ENCODE measurements around the gene TMUB1.

TMUB1 gene

GRCh38 chr7:151121380-151122170 is 38.3 kb upstream of the TMUB1 start:
- DNase-seq (ENCODE audit: low read depth, low spot score) = no peak

DNA sequence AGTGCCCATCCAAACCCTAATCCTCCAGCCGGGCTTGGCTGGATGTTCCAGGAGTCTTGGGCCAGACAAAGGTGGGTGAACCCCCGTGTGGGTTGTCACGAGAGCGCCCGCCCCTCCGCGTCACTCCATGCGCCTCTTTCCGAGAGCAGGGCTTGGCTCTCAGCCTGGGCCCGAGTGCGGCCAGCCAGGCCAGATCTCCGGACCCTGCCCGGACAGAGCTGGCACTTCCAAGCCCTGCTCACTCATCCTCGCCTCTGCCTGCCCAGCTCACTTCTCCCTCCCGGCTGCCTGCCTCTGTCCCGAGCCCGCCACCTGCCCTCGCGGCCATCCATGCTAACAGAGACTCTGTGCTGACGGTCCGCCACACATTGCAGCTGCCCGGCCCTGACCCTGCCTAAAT is 37.6 kb upstream of the TMUB1 start:
- DNase-seq (ENCODE audit: low read depth, low spot score) = no peak

GRCh38 chr7:151119902-151120301 is 36.6 kb upstream of the TMUB1 start:
- no peak for DNase-seq (ENCODE audit: low read depth, low spot score)

DNA sequence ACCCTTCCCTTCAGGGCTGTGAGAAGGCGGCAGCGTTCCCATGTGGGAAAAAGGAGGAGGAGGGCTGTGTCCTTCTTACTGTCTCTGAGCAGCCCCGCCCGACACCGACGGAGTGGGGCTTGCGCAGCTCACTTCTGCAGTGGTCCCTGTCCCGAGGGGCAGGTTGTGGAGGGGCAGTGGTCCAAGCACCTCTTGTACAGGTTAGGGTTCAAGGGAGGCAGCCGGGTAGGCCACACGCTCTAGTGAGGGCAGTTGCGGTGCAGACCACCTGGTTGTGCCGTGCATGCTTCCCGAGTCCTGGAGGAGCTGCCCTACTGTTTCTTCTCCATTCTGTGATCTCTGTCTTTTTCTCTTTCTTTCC is 35.7 kb upstream of the TMUB1 start:
- no peak for DNase-seq (ENCODE audit: low read depth, low spot score)

GRCh38 chr7:151118108-151119054 is 35.1 kb upstream of the TMUB1 start:
- DNase-seq (ENCODE audit: low read depth, low spot score) = no peak

DNA sequence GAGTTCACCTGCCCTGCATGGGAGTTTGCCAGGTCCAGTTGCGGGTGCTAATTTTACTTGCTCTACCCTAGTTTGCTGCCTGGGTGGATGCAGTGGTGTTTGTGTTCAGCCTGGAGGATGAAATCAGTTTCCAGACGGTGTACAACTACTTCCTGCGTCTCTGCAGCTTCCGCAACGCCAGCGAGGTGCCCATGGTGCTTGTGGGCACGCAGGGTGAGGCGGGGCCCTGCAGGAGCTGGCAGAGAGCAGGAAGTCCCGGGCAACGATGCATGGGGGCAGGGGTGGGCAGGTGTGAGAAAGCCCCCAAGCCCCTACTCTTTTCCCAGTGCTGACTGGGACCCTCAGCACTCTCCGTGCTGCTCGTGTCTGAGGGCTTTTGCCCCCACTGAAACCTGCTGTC is 34.3 kb upstream of the TMUB1 start:
- DNase-seq (ENCODE audit: low read depth, low spot score) = no peak

- no peak for DNase-seq (ENCODE audit: low read depth, low spot score)
These were observed 33.5 kb upstream of the TMUB1 start for GRCh38 chr7:151116603-151117440.

- no peak for DNase-seq (ENCODE audit: low read depth, low spot score)
These were observed 32.6 kb upstream of the TMUB1 start for GRCh38 chr7:151115836-151116418.

DNA sequence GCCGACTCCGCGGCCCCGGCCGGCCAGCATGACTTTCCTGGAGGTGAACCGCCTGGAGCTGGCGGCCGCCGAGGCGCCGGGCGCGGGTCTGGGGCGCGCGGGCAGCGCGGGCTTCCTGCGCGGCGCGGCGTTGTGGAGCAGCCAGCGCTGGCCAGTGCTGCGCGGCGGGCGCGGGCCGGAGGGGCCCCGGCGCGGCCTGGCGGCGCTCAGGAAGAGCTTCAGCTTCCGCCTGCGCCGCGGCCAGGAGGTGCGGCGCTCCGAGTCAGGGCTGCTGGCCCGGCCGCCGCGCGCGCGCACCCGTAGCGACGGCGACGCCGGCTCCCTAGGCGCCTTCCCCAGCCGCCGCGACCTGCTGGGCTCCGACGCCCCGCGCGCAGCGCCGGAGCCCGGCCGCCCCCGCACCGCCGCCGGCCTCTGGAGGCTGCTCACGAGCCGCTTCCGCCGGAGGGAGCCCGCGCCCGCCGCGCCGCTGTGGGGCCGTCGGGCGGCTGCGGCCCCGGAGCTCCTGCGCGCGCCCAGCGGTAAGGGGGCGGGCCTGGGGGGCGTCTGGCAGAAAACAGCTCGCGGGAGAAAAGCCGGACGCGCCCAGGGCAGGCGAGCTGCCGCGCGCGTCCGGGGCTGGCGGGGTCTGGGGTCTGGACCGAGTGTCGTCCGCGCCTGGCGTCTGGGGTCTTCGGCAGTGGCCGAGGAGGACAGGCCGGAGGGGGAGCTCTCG is 32.0 kb upstream of the TMUB1 start:
- DNase-seq (ENCODE audit: low read depth, low spot score) = no peak

DNA sequence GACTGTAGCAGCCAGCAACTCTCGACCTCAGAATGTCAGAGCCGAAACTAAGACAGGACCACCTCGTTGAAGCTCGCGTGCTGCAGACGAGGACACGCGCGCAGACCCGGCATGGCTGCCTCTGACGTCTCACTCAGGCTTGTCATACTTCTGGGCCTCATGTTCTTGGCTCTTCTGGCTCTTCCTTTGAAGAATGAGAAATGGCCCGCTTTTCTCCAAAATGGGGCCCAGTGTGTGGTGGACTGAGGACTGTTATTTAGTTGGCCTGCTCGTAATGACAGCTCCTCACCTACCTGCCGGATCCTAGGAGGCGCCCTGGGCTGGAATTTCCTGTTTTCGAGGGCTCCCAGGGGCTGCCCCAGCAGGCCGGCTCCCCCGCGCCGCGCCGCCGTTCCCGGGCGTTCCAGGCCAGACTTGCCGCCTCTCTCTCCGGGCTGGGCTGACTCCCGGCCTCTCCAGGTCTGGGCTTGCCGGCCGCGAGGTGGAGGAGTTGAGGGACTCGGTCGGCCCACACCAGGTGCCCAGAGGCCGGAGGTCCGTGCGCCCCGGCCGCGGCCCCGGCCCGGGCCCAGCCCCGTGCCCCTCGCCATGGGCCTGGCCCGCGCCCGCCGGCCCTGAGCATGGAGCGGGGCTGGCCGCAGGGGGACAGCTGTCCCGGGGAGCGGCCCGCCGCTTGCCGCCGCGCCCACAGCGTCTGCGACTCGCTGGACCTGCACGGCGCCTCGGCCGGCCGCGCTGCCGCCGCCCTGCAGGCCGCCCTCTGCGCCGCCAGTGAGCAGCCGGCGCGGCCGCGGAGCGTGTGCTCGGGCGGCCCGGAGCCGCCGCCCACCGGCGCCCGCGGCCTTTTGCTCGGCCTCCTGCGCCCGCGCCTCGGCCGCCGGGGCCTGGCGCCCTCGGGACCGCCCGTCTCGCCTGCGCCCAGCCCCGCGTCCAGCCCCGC is 31.1 kb upstream of the TMUB1 start:
- no peak for DNase-seq (ENCODE audit: low read depth, low spot score)

- DNase-seq (ENCODE audit: low read depth, low spot score) = no peak
These were observed 30.3 kb upstream of the TMUB1 start for GRCh38 chr7:151113344-151114150.

- no peak for DNase-seq (ENCODE audit: low read depth, low spot score)
These were observed 27.8 kb upstream of the TMUB1 start for GRCh38 chr7:151110941-151111645.

DNA sequence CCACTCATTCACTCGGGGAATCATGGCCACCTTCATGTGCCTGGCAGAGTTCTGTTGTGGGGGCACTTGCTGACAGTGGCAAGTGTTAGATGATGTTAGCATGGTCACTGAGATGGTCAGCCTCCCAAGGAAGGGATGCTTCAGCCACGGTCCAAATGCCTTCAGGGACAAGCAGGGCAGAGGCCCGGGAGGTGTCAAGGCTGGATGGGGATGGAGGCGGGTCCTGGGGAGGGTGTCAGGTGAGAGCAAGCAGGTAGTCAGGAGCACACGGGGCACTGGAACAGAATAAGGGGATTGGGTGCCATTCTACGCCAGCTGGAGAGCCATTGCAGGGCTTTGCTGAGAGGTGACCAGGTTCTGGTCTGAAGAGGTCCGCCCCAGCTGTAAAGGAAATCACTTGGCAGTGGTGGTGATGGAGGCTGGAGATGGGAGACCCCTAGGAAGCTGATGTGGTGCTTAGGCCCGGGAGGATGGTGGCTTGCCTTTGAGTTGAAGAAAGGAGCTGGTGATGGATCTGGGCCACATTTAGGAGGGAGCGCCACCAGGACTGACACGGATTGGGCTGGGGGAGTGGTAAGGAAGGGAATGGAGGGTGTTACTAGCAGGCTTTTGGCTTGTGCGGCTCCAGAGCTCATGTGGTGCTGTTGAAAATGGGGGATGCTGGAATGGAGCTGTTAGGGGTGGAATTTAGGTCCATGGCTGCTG is 27.1 kb upstream of the TMUB1 start:
- DNase-seq (ENCODE audit: low read depth, low spot score) = no peak

DNA sequence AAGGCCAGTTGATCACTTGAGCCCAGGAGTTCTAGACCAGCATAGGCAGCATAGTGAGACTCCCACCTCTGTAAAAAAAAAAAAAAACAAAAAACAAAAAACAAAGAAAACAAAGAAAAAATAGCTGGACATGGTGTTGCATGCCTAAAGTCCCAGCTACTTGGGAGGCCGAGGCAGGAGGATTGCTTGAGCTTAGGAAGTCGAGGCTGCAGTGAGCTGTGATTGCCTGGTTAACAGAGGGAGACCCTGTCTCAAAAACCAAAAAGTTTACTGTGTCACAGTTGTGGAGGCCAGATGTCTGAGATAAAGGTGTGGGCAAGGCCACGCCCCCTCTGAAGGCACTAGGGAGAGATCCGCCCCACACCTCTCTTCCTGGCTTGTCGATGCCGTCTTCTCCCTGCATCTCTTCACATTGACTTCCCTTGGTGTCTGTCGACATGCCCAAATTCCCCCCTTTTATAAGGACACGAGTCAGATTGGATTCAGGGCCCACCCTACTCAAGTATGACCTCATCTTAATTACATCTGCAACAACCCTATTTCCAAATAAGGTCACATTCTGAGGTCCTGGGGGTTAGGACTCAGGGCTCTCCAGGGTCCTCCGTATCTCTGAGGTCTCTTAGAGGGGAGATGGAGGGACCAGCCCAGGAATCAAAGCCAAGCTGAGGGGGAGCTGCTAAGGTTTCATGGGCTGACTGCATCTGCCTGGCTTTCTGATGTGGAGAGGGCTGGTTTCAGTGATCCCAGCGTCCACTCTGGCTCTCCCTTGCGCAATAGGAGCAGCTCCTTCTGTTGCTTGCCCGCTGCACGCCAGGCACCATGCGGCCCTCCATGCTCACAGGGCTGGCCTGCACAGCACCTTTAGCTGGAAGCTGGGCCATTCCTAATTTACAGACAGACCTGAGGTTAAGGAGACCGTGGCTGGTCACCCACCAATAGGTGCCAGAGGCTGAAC is 26.1 kb upstream of the TMUB1 start:
- DNase-seq (ENCODE audit: low read depth, low spot score) = no peak

- no peak for DNase-seq (ENCODE audit: low read depth, low spot score)
These were observed 24.6 kb upstream of the TMUB1 start for GRCh38 chr7:151107882-151108281.

DNA sequence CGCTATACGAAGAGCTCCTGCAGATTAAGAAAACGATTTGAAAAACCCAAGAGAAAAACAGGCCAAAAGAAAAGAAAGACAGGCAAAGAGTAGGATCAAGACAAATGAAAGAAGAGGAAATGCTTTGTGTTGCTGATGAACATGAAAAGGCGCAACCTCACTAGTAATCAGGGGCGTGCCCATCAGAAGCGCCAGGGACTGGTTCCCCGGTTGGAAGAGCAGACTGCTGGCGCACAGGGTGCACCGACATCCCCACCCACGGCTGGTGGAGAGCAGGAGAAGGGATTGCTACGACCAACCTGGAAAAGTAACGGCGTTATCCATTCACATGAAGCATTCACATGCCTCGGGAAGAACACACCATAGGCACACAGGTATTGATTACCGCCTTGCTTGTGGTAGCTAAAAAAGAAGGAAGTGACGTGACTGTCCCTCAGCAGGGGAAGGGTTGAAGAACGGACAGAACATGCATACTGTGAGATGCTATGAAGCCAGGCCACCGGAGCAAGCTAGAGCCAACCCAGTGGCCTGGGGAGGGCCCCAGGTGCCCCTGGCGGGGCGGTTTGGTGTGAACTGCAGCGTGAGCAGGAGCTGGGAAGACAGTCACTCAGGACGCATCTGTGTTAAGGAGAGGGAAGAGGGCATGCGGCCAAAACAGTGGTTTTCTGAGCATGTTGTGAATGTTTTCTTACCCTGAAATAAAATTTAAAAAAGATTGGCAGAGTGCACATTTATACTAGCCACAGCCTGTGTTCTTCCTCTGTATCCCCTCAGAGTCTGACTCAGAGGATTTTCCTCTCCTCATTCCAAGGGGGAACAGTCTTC is 21.3 kb upstream of the TMUB1 start:
- DNase-seq (ENCODE audit: low read depth, low spot score) = peak; percentile 51

Measured in brain pericyte (primary cell).